BJ (cell line): ENCODE data around the gene SAA1. TPM values are rescaled to one million over a fixed set of nuclear protein-coding genes. Genes with fewer than 3 reads are reported as not detected.

ENCODE experiments used
- CTCF ChIA-PET: fragments of 350-600 bp; formaldehyde crosslinking; extraction: SDS; loops from one replicate; lab custom pipeline; 2021; ENCODE audit warnings: antibody characterized with exemption, inconsistent platforms; lab: Yijun Ruan, JAX
- POLR2A ChIA-PET: fragments of 300-600 bp; sonication (Branson Sonifier 250); formaldehyde crosslinking; extraction: SDS; loops from one replicate; lab custom pipeline; 2021; ENCODE audit warnings: antibody characterized with exemption; lab: Charles Lee
- DNase-seq: peaks from one replicate; pipeline ENCODE4 v3.0.0-alpha.2; 2011; ENCODE audit warnings: low read depth
- H3K27me3 ChIP-seq: 2 replicates; pipeline ENCODE4 v1.6.0; 2011; ENCODE audit warnings: low read length; ENCODE audit not compliant: control insufficient read depth, insufficient read depth
- H3K36me3 ChIP-seq: 2 replicates; pipeline ENCODE4 v1.5.1; 2011; ENCODE audit warnings: low read length; ENCODE audit not compliant: control insufficient read depth, insufficient read depth
- H3K4me3 ChIP-seq: 2 replicates; pipeline ENCODE4 v1.5.1; 2011; ENCODE audit warnings: low read depth, mild to moderate bottlenecking, control low read depth, low read length
- CTCF ChIP-seq: IDR thresholded peaks from 2 replicates; pipeline ENCODE4 v1.5.1; 2011; ENCODE audit warnings: low read depth, mild to moderate bottlenecking, control low read depth, inconsistent platforms, low read length, moderate library complexity; ENCODE audit not compliant: insufficient read depth
- polyA plus RNA-seq: library from polyadenylated mRNA; depleted of rRNA; stranded (reverse); fragments of >200 nt; gene quantifications from 2 replicates; pipeline ENCODE4 v1.2.3, GENCODE V29; 2011

The SAA1 gene
- polyA plus RNA-seq, 1 experiment: 2.3 TPM

GRCh38 chr11:18270102-18270501 lies 4.0 kb downstream of the SAA1 start:
- no peak for DNase-seq
- ChIA-PET CTCF (no interaction called here), POLR2A (no interaction called here)
- peaks cover 2% of the 10 kb centered on the region; the same call in 1 of the 2 replicates for H3K27me3 ChIP-seq
- no peak overlapping the region for H3K4me3 ChIP-seq
- TF ChIP-seq CTCF: no peak
- no peaks in the 10 kb centered on the region for H3K36me3 ChIP-seq

- H3K4me3 ChIP-seq: no peak overlapping the region
- no peaks in the 10 kb centered on the region for H3K27me3 ChIP-seq
- no peaks in the 10 kb centered on the region for H3K36me3 ChIP-seq
- TF ChIP-seq CTCF: no peak
- DNase-seq: no peak
- CTCF ChIA-PET: no interaction called here
- POLR2A ChIA-PET: no interaction called here
Measured at GRCh38 chr11:18271206-18271605, 5.1 kb downstream of the SAA1 start.

GRCh38 chr11:18277565-18278271 lies 11.7 kb downstream of the SAA1 start:
- DNase-seq: no peak
- no peak for TF ChIP-seq CTCF
- Histone ChIP-seq H3K27me3 (no peaks in the 10 kb centered on the region), H3K4me3 (no peak overlapping the region), H3K36me3 (peaks cover 1% of the 10 kb centered on the region; the same call in 1 of the 2 replicates)
- CTCF ChIA-PET: interaction anchor here (0.7 to 1.3 kb wide), 2 partner anchors 8 to 138 kb away, joined by 3 read pairs; no protein-coding TSS in a partner anchor
- POLR2A ChIA-PET: no interaction called here

- no peak overlapping the region for H3K4me3 ChIP-seq
- H3K27me3 ChIP-seq: no peaks in the 10 kb centered on the region
- peaks cover 1% of the 10 kb centered on the region; the same call in 1 of the 2 replicates for H3K36me3 ChIP-seq
- no peak for TF ChIP-seq CTCF
- no peak for DNase-seq
- POLR2A ChIA-PET: no interaction called here
- CTCF ChIA-PET: interaction anchor here (0.8 kb wide), 1 partner anchor 75 kb away, joined by 3 read pairs; no protein-coding TSS in a partner anchor
Measured at GRCh38 chr11:18280438-18281045, 14.5 kb downstream of the SAA1 start.

GRCh38 chr11:18282626-18283025 lies 16.6 kb downstream of the SAA1 start:
- Histone ChIP-seq H3K4me3 (no peak overlapping the region), H3K27me3 (no peaks in the 10 kb centered on the region), H3K36me3 (peaks cover 4% of the 10 kb centered on the region; the same call in 1 of the 2 replicates)
- no peak for DNase-seq
- ChIA-PET POLR2A (no interaction called here), CTCF (interaction anchor here (0.6 to 1.5 kb wide), 2 partner anchors 9 to 27 kb away, joined by 3 read pairs; no protein-coding TSS in a partner anchor)
- TF ChIP-seq CTCF: no peak
